ENCODE results near the gene HOXA3.

HOXA3 gene

GRCh38 chr7:27143023-27143949 lies 9.1 kb downstream of the HOXA3 start, which contains the start of gene HOXA5:
Gene HOXA5 (minus strand): TSS chr7:27143681. CDS start chr7:27143607, 74 bp downstream.
- no peak for DNase-seq (ENCODE audit: low read depth)

- DNase-seq (ENCODE audit: low read depth), result no peak
Observed at GRCh38 chr7:27142580-27143022, 9.8 kb downstream of the HOXA3 start.

GRCh38 chr7:27141923-27142579 lies 10.3 kb downstream of the HOXA3 start:
- DNase-seq (ENCODE audit: low read depth), result no peak

- no peak for DNase-seq (ENCODE audit: low read depth)
Observed at GRCh38 chr7:27141137-27141922, 11.1 kb downstream of the HOXA3 start.

GRCh38 chr7:27140126-27140857 lies 12.1 kb downstream of the HOXA3 start:
- DNase-seq (ENCODE audit: low read depth), result no peak

- DNase-seq (ENCODE audit: low read depth), result no peak
Observed at GRCh38 chr7:27139334-27140125, 12.9 kb downstream of the HOXA3 start.

GRCh38 chr7:27138985-27139333 lies 13.4 kb downstream of the HOXA3 start:
- DNase-seq (ENCODE audit: low read depth), result no peak

- no peak for DNase-seq (ENCODE audit: low read depth)
Observed at GRCh38 chr7:27138472-27138871, 13.9 kb downstream of the HOXA3 start.

GRCh38 chr7:27137640-27138315 lies 14.6 kb downstream of the HOXA3 start:
- DNase-seq (ENCODE audit: low read depth), result no peak

- DNase-seq (ENCODE audit: low read depth), result no peak
Observed at GRCh38 chr7:27134392-27134791, 18.0 kb downstream of the HOXA3 start.

- DNase-seq (ENCODE audit: low read depth), result no peak
Observed at GRCh38 chr7:27133409-27134231, 18.8 kb downstream of the HOXA3 start.

GRCh38 chr7:27132978-27133377 lies 19.4 kb downstream of the HOXA3 start:
- DNase-seq (ENCODE audit: low read depth), result no peak

GRCh38 chr7:27132214-27132613 lies 20.2 kb downstream of the HOXA3 start:
- no peak for DNase-seq (ENCODE audit: low read depth)

GRCh38 chr7:27131390-27131819 lies 21.0 kb downstream of the HOXA3 start:
- DNase-seq (ENCODE audit: low read depth), result no peak

- peak; percentile 53 for DNase-seq (ENCODE audit: low read depth)
Observed at GRCh38 chr7:27130540-27131389, 21.6 kb downstream of the HOXA3 start, which contains the start of gene HOXA4. Gene HOXA4 (minus strand): TSS chr7:27130757. CDS start chr7:27130733, 24 bp downstream.

GRCh38 chr7:27129729-27130539 lies 22.4 kb downstream of the HOXA3 start:
- DNase-seq (ENCODE audit: low read depth), result no peak

All from activated gamma-delta T cell treated with anti-CD3 and anti-CD28 coated beads, Interleukin-2, amount 50 U/mL, for 16 hours (primary cell).